KG1 (cell line): ENCODE measurements around the gene CEP164.
"Not testable (repeated sequence)": the region's sequence is repeated elsewhere in the genome, so short reads cannot be mapped to it uniquely, and the experiment has no call there.

Experiments
- DNase-seq: peaks from one replicate; lab custom pipeline; 2025; lab: John Stamatoyannopoulos, UW

The CEP164 gene

DNA sequence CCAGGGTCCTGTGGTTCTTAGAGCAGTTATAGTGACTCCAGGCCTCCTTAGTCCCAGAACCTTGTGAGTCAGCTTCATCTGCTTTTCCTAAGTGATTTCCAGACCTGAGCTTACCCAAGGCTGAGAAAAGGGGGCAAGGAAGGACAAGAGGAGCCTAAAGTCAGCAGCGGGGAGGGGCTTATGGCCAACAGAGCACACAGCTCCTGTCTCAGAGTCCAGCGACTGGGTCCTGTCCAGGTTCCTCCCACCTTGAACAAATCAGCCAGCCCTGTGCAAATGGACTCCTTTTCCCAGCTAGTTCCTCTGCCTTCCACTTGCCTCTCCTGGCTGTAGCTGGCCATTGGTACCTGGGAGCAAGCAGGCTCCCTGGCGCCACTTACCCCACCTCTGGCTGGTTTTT is 22.5 kb upstream of the CEP164 start:
- DNase-seq: no peak

DNA sequence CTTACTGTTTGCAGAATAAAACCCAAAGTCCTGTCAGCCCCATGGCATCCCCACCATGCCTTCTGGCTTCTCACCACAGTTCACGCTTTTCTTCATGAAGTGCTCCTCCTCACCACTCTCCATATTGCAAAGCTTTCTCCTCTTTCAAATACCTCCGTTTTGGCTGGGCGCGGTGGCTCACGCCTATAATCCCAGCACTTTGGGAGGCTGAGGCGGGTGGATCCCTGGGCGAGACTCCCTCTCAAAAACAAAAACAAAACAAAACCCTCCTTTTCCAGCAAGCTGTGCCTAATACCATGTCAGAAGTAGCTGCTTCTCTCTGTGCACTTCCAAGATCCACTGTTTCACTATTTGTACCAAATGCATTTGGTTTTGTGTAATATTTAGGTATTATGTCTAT is 18.3 kb upstream of the CEP164 start:
- DNase-seq: no peak

DNA sequence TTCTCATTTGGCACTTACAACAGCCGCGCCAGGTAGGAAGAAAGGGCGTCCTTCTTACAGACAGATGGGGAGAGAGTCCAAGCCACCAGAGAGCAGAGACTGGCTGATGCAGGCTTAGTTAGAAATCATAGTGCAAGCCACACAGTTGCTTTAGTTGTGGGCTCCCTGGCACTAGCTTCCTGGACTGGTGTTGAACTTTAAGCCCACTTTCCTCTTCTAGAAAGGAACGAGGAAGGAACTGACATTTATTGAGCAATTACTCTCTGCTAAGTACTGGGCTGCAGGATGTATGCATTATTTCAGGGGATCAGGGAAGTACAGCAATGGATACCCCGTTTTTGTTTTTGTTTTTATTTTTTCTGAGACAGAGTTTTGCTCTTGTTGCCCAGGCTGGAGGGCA is 14.6 kb upstream of the CEP164 start:
- peak; percentile 32 for DNase-seq

DNA sequence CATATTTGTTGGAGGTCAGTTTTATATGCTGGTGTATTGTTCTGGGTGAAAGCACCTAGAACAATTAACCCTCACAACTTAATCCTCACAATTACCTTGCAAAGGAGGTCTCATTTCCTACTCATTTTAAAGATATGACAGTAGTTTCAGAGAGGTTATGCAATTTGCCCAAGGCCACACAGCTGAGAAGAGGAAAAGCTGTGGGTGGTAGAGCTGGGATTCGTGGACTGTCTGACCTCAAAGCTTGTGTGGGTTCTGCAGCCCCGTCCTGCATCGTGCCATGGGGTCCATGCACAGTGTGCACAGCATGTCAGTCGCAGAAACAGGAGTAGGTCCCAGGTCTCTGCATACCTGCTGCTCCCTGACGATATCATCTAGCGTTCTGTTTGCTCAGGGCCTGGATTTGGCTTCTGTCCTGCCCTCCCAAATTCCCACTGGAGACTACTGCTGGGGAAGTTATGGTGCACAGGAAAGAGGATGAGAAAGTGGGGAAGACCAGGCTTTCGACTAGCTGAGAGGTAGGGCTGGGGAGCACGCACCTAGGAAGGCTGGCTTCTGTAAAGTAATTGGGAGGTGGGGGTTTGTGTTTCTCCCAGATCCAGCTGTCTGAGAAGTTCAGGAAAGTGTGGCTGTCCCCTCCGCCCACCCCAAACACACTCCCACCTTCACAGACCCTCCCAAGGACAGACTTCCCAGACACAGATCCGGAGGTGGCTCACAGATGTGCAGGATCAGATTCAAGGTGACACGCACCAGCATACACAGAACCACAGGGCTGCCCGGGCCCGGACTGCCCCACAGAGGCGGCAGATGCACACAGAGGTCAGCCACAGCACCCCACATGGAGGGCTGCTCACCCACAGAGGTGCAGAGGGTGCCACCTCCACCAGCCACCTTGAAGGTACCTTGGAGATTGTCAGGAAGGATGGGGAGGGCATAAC is 13.6 kb upstream of the CEP164 start:
- no peak for DNase-seq

GRCh38 chr11:117314840-117315239 is 12.8 kb upstream of the CEP164 start:
- no peak for DNase-seq

DNA sequence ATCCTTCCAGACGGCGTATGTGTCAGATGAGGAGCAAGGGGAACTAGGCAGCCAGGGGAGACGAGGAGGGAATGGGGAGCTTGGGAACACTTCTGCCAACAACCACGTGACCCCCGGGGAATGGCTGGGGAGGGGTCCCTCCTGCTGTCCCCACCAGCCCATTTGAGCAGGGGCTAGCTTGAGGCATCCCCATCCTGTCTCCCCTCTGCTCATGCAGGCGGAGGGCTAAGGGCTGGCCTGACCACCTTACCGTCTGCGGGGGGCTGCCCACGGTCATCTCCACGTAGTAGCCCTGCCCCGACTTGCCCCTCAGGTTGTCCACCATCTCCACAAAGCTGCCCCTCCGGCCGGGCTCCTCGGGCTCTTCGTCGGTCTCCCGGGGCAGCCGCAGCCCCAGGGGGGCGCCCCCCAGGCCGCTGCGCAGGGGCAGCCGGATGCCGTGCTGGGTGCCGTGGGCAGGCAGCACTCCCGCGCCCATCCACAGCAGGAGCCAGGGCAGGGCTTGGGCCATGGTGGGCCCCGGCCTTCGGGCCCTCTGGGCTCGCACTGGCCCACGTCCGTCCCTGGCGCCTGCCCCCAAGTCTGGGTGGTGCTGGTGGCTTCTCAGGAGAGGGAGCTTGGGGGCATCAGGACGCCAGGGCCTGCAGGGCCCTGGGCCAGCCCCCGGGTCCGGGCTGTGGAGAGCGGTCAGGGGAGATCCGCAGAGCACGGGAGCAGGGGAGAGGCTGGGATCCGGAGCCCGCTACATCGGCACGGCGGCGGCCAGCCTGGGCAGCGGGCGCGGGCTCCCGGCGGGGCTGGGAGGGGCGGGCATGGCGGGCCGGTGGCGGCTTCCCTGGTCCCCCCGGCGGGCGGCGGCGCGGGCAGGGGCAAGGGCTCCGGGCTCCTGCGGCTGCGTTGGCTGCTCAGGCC is 12.1 kb upstream of the CEP164 start:
- DNase-seq: no peak

- DNase-seq: no peak
These were observed 11.3 kb upstream of the CEP164 start, which contains the start of gene BACE1 for GRCh38 chr11:117316197-117316961. Gene BACE1 (minus strand): TSS chr11:117316256. CDS start chr11:117315795, 461 bp downstream.

- no peak for DNase-seq
These were observed 8.9 kb upstream of the CEP164 start for GRCh38 chr11:117318738-117319137.

DNA sequence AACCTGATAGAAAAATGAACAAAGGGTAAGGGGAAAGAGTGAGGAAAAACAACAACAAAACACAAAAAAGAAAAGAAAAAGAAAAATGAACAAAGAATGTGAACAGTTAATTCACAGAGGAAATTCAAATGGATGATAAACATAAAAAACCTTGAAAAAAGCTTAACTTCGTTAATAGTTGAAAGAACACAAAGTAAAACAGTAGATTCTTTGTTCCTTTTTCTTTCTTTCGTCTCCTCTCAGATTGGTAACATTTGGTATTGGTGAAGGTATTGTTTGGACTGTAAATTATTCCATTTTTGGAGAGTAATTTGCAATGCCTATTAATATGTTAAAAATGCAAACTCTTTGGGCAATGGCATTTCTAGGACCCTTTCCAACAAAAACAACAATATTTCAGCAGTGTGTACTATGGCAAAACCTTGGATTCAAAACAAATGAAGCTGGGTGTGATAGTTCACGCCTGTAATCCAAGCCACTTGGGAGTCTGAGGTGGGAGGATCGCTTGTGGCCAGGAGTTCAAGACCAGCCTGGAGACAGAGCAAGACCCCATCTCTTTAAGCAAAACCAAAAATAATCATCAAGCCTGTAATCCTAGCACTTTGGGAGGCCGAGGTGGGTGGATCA is 8.3 kb upstream of the CEP164 start:
- no peak for DNase-seq

GRCh38 chr11:117327255-117327566 is 443 bp upstream of the CEP164 start:
- DNase-seq: not testable (repeated sequence)

GRCh38 chr11:117328375-117329010 is 839 bp downstream of the CEP164 start:
- no peak for DNase-seq

- no peak for DNase-seq
These were observed 5.2 kb downstream of the CEP164 start for GRCh38 chr11:117332843-117333242.

DNA sequence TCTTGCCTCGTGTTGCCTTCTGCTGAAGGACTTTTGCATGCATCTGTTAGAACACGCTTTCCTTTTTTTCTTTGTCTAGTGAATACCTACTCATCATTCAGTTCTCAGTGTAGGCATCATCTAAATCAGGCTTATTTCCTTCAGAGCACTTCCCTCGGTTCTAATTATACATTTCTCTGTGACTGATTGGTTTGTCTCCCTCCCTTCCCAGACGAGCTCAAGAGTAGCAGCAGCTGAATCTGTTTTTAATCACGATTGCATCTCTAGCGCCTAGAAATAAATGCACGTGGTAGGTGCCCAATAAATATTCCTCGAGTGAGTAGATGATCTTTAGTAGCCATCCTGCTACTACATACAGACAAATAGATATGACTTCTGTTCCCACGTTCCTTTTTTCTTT is 6.3 kb downstream of the CEP164 start:
- DNase-seq: no peak

DNA sequence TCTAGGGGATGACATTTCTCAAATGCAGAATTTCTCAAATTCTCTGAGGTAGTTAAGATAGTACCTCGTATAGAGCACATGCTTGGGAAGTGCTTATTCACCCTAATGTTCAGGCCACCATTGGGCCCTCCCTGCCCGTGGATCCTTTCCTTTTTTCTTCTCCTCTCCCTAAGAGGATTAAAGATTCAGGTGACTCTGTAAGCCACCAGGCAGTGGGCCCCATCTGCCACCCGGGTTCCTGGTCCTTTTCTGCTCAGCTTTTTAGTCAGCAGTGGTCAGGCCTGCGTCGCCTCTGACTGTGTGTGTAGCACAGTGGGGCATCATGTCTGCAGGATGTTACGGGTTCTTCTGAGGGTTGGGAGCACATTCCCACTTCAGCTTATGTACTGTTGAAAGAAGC is 7.2 kb downstream of the CEP164 start:
- DNase-seq: no peak

GRCh38 chr11:117335399-117335798 is 7.7 kb downstream of the CEP164 start:
- DNase-seq: no peak

DNA sequence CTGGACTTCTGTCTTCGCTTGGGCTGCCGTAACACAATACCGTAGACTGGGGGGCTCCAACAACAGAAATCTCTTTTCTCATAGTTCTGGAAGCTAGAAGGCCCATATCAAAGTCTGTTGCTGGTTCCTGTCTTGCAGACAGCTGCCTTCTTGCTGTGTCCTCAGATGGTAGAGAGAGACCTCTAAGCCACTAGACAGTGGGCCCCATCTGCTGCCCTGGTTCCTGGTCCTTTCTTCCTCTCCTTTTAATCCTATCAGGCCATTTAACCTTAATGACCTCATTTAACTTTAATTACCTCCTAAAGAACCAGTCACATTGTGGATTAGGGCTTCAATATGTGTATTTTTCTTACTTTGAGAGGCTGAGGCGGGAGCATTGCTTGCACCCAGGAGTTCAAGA is 9.4 kb downstream of the CEP164 start:
- no peak for DNase-seq

- DNase-seq: no peak
These were observed 17.4 kb downstream of the CEP164 start for GRCh38 chr11:117345039-117345438.

GRCh38 chr11:117354550-117354949 is 26.9 kb downstream of the CEP164 start:
- no peak for DNase-seq

GRCh38 chr11:117356126-117356890 is 28.7 kb downstream of the CEP164 start:
- no peak for DNase-seq

- DNase-seq: no peak
These were observed 33.8 kb downstream of the CEP164 start for GRCh38 chr11:117361432-117361831.
